ENCODE results near the gene RAMACL.

DNA sequence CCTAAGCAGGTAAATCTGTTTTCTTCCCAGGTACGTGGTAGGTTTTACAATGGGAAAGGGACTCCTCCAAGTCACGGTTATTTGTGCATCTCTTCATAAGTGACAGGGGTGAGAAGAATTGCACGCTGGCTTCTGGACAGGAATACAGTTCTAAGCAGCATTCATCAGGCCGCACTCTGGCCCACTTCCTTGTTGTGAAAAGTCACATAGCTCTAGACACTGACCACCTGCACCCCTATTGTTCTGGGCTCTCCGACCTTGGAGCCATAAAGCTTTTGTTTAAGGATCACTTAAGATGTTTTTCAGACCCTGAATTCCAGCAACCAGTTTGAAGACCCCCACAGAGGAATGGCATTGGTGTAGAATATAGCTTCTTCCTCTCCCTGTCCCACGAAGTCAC is 31.4 kb downstream of the RAMACL start:
- TF ChIP-seq, protein P1, sequence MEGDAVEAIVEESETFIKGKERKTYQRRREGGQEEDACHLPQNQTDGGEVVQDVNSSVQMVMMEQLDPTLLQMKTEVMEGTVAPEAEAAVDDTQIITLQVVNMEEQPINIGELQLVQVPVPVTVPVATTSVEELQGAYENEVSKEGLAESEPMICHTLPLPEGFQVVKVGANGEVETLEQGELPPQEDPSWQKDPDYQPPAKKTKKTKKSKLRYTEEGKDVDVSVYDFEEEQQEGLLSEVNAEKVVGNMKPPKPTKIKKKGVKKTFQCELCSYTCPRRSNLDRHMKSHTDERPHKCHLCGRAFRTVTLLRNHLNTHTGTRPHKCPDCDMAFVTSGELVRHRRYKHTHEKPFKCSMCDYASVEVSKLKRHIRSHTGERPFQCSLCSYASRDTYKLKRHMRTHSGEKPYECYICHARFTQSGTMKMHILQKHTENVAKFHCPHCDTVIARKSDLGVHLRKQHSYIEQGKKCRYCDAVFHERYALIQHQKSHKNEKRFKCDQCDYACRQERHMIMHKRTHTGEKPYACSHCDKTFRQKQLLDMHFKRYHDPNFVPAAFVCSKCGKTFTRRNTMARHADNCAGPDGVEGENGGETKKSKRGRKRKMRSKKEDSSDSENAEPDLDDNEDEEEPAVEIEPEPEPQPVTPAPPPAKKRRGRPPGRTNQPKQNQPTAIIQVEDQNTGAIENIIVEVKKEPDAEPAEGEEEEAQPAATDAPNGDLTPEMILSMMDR (conservative IDR thresholded peaks at IDR 0.05; ENCODE audit: low read depth, low read length) = no peak
- TF ChIP-seq EZH2 (IDR thresholded peaks at IDR 0.05; ENCODE audit: low read length, unreplicated experiment) = no peak
